ENCODE data around the gene PRKAG1.

The PRKAG1 gene

GRCh38 chr12:49023812-49024211 is 5.2 kb upstream of the PRKAG1 start:
- Histone ChIP-seq H3K9me3 (no peaks in the 10 kb centered on the region), H3K27ac (peak overlapping the region; percentile 28), H3K36me3 (peaks cover 89% of the 10 kb centered on the region), H3K4me3 (ENCODE audit: low read depth in 1 of 2, low read length in 1 of 2) (no peak overlapping the region), H3K27me3 (no peaks in the 10 kb centered on the region), H3K4me1 (ENCODE audit: control insufficient read depth in 1 of 2, insufficient read depth in 1 of 2, low read depth in 1 of 2, low read length in 1 of 2) (peaks cover 23 to 26% of the 10 kb centered on the region in 2 experiments)
- TF ChIP-seq CTCF (IDR thresholded peaks at IDR 0.05): no peak

- Histone ChIP-seq H3K4me1 (ENCODE audit: control insufficient read depth in 1 of 2, insufficient read depth in 1 of 2, low read depth in 1 of 2, low read length in 1 of 2) (peaks cover 19 to 22% of the 10 kb centered on the region in 2 experiments), H3K27ac (peak overlapping the region; percentile 91), H3K9me3 (no peaks in the 10 kb centered on the region), H3K27me3 (no peaks in the 10 kb centered on the region), H3K4me3 (ENCODE audit: low read depth in 1 of 2, low read length in 1 of 2) (no peak overlapping the region), H3K36me3 (peaks cover 77% of the 10 kb centered on the region)
- no peak for TF ChIP-seq CTCF (IDR thresholded peaks at IDR 0.05)
Measured at GRCh38 chr12:49022558-49023178, 4.1 kb upstream of the PRKAG1 start.

GRCh38 chr12:49021292-49021915 is 2.8 kb upstream of the PRKAG1 start:
- H3K27me3 ChIP-seq: no peaks in the 10 kb centered on the region
- no peaks in the 10 kb centered on the region for H3K9me3 ChIP-seq
- no peak for TF ChIP-seq CTCF (IDR thresholded peaks at IDR 0.05)
- H3K36me3 ChIP-seq: peaks cover 64% of the 10 kb centered on the region
- H3K4me3 ChIP-seq (ENCODE audit: low read depth in 1 of 2, low read length in 1 of 2): no peak overlapping the region
- H3K4me1 ChIP-seq (ENCODE audit: control insufficient read depth in 1 of 2, insufficient read depth in 1 of 2, low read depth in 1 of 2, low read length in 1 of 2): peaks cover 24 to 28% of the 10 kb centered on the region in 2 experiments
- peak overlapping the region; percentile 91 for H3K27ac ChIP-seq

- TF ChIP-seq CTCF (IDR thresholded peaks at IDR 0.05): no peak
- H3K27me3 ChIP-seq: no peaks in the 10 kb centered on the region
- H3K27ac ChIP-seq: peak overlapping the region; percentile 91
- H3K36me3 ChIP-seq: peaks cover 55% of the 10 kb centered on the region
- peaks cover 24 to 28% of the 10 kb centered on the region in 2 experiments for H3K4me1 ChIP-seq (ENCODE audit: control insufficient read depth in 1 of 2, insufficient read depth in 1 of 2, low read depth in 1 of 2, low read length in 1 of 2)
- peak overlapping the region in 1 of 2 experiments; percentile 69 for H3K4me3 ChIP-seq (ENCODE audit: low read depth in 1 of 2, low read length in 1 of 2)
- H3K9me3 ChIP-seq: no peaks in the 10 kb centered on the region
Measured at GRCh38 chr12:49020441-49020840, 1.9 kb upstream of the PRKAG1 start.

GRCh38 chr12:49019443-49020324 is 1.1 kb upstream of the PRKAG1 start:
- peak; percentile 77 for TF ChIP-seq CTCF (IDR thresholded peaks at IDR 0.05)
- Histone ChIP-seq H3K27ac (peak overlapping the region; percentile 91), H3K27me3 (no peaks in the 10 kb centered on the region), H3K4me3 (ENCODE audit: low read depth in 1 of 2, low read length in 1 of 2) (peak overlapping the region; percentile 69 to 73), H3K36me3 (peaks cover 47% of the 10 kb centered on the region), H3K9me3 (no peaks in the 10 kb centered on the region), H3K4me1 (ENCODE audit: control insufficient read depth in 1 of 2, insufficient read depth in 1 of 2, low read depth in 1 of 2, low read length in 1 of 2) (peaks cover 24 to 28% of the 10 kb centered on the region in 2 experiments)

Data from neutrophil (primary cell).